NCI-H774 (cell line): ENCODE data around the gene DIMT1.

Source experiments
- DNase-seq: peaks from one replicate; lab custom pipeline; 2025; lab: John Stamatoyannopoulos, UW

Gene DIMT1

GRCh38 chr5:62403411-62404250 is at the start of gene DIMT1:
TSS of gene DIMT1 (minus strand) at chr5:62403905. CDS start at chr5:62403772, 133 bp downstream.
- DNase-seq: peak; percentile 96

DNA sequence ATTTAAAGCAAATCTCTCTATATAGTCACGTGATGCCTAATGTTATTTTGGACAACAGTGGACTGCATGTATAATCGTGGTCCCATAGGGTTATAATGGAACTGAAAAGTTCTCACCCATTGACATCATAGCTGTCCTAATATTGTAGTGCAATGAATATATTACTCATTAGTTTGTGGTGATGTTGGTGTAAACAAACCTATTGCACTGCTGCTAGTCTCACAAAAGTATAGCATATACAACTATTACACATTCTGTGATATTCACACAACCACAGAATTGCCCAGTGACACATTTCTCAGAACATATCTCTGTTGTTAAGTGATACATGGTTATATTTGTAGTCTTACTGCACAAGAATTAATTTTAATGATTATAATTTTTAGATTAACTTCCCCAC is 46.6 kb upstream of the DIMT1 start:
- DNase-seq: no peak

GRCh38 chr5:62448528-62448927 is 44.8 kb upstream of the DIMT1 start:
- no peak for DNase-seq

DNA sequence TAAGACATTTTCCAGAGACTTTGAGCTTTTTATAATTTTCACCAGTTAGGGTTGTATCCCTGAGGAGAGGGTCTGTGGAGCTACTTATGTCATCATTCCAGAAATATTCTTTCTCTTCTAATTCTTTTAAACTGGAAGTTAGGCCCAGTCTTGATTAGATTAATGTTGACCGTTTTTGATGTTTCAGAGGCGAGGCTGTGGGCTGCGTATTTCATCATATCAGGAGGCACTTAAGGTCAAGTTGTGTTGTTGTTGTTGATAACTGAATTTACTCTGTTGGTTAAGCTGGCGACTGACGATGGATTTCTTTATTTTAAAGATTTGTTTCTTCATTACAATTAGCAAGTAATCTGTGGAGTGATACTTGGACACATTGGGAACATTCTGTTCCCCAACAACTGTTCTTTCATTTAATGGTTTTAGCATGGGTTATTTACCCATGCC is 28.9 kb upstream of the DIMT1 start:
- no peak for DNase-seq

GRCh38 chr5:62431735-62432620 is 28.3 kb upstream of the DIMT1 start:
- DNase-seq: no peak

DNA sequence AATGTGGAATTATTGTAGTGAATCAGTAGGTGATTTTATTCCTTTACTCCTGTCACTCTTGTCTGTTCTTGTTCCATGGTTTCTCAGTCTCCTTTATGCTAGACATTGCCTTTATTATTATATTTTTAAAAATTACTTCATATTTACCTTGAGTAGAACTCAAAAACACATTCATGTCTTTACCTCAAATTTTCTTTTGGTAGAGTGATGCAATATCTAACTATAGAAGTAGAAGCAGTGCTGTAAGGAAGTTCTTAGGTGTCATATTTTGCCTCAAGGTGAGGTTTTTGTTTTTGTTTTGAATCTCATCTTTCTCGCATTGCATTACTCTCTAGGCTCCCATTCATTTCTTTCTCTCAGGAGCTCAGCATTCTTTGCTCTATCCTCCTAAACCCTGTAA is 21.1 kb upstream of the DIMT1 start:
- DNase-seq: no peak

DNA sequence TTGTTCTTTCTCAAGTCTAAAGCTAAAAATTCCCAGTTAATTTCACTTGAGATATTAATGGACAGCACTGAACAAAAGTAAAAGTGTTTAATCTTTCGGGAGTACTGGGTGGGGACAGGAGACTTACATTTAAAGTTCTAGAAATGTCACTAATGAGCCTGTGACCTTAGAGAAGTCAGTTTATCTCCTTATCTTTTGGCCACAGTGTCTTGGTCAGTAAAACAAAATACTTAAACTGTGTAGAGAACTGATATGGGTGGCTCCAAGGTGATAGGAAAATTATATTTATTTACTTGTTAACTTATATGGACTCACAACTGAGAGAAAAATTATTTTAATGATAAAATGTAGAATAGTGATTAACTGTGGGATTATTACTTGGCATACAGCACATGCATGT is 17.7 kb upstream of the DIMT1 start:
- no peak for DNase-seq

DNA sequence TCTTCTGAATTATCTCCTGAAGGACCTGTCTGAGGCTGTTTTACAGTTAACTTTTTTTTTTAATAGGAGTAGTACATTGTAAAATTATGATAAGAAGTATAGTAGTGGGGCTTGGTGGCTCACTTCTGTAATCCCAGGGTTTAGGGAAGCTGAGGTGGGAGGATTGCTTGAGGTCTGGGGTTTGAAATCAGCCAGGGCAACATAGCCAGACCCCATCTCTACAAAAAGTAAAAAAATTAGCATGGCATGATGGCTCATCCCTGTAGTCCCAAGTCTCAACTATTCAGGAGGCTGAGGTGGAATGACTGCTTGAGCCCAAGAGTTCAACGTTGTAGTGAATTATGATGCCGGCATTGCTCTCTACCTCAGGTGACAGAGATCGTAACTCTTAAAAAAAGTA is 15.9 kb upstream of the DIMT1 start:
- DNase-seq: no peak

GRCh38 chr5:62418462-62419076 is 14.9 kb upstream of the DIMT1 start:
- DNase-seq: no peak

DNA sequence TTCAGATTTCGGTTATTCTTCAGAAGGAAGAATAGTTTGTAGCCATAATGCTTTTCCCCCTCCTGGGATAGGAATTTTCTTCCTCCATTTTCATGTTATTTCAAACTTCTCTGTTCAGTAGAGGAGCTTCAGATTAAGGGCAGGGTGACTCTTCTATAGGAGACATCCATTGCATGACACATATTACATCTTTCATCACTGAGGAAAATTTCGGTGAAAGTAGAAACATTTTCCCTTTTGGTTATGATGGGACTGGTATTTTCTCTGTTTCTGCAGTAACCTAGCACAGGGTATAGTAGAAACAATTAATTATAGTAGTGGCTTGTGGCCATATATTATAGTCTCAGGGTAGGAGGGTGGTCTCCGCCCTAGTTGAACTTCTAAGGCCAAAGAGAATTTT is 10.0 kb upstream of the DIMT1 start:
- DNase-seq: no peak

DNA sequence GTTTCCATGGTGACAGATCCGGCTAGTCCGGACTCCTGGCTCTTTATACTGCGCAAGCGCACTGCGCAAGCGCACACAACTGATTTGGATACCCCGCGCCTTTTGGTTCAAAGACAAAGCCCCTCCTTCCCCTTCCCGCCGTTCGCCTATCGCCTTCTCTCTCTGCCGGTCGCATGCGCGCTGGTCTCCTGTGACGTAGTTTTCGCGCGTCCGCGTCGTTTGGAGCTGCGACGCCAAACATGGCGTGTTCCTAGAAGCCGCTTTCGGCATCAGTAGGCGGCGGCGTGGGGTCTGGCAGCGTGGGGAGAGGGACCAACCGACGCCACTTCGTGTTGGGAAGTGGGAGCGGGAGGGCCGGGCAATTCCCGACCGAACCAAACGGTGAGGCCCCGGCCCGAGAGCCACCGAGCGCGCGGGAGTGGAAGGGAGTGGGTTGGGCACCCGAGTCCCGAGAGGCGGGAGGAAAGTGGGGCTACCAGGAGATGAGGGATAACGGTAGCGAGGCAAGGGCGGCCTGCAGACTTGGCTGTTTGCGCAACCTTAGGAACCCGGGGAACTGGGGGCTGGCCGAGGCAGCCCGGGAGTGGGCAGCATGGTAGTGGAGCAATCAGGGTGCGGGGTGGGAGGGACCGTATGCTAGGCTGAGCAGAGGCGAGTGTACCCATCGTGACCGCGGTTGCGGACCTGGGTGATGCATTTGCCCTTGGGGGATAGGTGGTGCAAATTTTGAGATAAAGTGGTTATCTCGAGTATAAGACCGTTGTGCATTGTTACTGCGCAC is 9.0 kb upstream of the DIMT1 start, which contains the start of gene IPO11:
Gene IPO11, plus strand, starts transcription at position 215 of the 781 bp plus-strand sequence. CDS start 24,517 bp downstream, outside the sequence.
- DNase-seq: peak; percentile 98

DNA sequence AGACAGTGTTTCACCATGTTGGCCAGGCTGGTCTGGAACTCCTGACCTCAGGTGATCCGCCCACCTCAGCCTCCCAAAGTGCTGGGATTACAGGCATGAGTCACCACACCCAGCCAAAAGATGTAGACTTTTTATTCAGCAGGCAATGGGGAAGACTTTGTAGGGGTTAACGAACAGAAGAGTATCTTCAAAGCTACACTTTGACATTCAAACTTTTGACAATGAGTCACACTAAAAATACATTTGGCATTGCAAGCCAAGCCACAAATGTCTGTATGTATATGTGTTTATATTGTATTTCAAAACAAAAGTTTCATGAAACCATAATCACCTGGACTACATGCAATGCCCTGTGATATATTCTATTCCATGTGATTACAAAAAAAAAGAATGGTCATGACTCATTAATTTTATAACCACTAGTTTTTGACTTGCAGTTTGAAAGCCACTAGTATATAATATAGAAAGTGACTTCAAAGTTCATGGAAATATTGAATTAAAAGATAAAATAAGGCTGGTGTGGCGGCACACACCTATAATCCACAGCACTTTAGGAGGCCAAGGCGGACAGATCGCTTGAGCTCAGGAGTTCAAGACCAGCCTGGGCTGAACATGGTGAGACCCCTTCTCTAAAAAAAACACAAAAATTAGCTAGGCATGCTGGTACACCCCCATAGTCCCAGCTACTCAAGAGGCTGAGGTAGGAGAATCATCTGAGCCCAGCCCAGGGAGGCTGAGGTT is 8.3 kb downstream of the DIMT1 start:
- no peak for DNase-seq

GRCh38 chr5:62386824-62387223 is 16.9 kb downstream of the DIMT1 start:
- DNase-seq: no peak

DNA sequence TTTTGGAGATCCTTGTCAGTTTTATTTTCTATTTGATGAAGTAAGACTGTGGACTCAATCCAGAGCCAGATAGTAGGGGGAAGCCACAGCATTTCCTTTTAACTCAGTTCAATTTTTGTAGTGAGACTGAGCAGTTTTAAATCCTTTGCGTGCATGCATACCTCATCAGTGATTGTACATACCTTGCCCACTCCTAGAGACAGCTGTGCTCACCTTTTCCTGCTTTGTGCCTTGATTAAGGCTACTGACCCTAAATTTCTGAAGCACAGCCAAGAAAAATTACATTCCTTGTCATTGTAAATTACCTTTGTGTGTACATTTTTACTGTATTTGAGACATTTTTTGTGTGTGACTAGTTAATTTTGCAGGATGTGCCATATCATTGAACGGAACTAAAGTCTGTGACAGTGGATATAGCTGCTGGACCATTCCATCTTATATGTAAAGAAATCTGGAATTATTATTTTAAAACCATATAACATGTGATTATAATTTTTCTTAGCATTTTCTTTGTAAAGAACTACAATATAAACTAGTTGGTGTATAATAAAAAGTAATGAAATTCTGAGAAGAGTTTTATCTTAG is 17.8 kb downstream of the DIMT1 start:
- no peak for DNase-seq

- DNase-seq: no peak
Measured at GRCh38 chr5:62385131-62385530, 18.6 kb downstream of the DIMT1 start.

DNA sequence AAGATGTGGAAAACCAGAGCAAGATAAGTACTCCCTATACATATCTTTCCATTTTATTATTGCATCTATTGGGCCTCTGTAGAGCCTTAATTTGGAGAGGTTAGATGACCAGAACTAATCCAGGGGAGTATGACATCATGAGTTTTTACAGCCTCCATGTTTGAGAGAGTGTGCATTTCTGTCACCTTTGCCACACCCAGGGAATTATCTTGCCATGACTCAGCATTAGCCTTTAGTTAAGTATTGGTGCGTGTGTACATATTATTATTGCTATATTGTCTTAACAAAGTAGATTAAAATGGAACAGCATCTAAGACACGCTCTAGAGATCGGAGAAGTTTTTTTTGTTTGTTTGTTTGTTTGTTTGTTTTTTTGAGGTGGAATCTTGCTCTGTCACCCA is 27.6 kb downstream of the DIMT1 start:
- no peak for DNase-seq

GRCh38 chr5:62375627-62376026 is 28.1 kb downstream of the DIMT1 start:
- DNase-seq: no peak

- no peak for DNase-seq
Measured at GRCh38 chr5:62374090-62374489, 29.6 kb downstream of the DIMT1 start.

DNA sequence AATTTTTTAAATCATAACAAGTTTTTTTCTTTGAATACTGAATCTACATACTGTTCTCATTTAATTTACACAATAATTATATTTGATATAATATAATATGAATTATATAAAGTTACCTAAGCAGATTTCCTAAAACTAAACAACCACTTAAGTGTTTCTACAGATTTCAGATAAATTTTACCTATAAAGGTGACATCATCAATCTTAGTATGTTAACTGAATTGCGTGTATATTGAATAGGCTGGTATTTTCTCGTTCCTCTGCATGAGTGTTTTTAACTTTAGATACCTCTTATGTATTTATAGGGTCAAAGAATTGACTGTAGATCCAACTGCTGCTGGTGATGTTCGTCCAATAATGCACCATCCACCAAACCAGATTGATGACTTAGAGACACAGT is 30.3 kb downstream of the DIMT1 start:
- DNase-seq: no peak

GRCh38 chr5:62372600-62372999 is 31.1 kb downstream of the DIMT1 start:
- DNase-seq: no peak

DNA sequence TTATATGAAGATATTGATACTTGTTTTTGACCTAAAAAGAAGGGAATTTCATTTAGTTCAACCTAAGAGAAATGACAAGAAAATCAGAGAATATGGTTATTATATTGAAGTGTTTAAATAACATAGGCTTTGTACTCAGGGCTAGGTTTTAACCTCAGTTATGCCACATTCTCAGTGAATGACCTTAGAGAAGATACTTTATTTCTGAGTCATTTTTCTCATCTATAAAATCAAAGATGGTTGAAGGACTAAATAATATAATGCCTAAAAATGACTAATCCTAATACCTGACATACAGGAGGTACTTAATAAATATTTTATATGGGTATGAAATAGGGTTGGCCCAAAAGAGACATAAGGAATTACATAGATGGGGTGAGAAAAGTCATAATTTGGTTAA is 32.3 kb downstream of the DIMT1 start:
- DNase-seq: no peak
